ENCODE measurements around the gene GALNT18. TPM values are rescaled to one million over a fixed set of nuclear protein-coding genes. Genes with fewer than 3 reads are reported as not detected.

Gene GALNT18
- total and polyA plus RNA-seq, 2 experiments from 2014 or later: 4.3 to 10.8 TPM

DNA sequence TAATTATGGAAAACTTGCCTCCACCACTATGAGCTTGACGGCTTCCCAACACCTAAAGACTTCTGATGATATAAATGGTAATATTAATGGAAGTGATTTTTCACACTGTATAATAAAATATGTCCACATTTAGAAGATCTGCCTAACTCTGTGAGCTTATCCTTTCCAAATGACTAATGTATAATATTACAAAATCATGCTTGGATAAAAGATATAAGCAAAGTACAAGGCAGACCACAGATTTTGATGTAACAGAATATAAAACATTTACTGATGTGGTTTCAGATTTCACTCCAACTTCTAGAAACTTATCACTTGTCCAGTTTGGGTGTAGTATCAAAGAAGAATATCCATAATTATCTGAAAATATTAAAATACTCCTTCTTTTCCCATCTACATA is 36.9 kb downstream of the GALNT18 start:
- Histone ChIP-seq H3K27ac (ENCODE audit: low read depth) (no peak overlapping the region), H3K79me2 (replicated peaks; ENCODE audit: insufficient read depth) (no peaks in the 10 kb centered on the region), H2AFZ (no peak overlapping the region), H3K4me3 (no peak overlapping the region), H3F3A (replicated peaks; ENCODE audit: low read depth) (no peaks in the 10 kb centered on the region), H3K4me2 (no peak overlapping the region), H3K4me1 (ENCODE audit: insufficient read depth) (peaks cover 19% of the 10 kb centered on the region), H3K9me2 (ENCODE audit: insufficient read depth) (0 out of 2 replicates have a peak, but pooled peaks cover 8% of the 10 kb centered on the region), H3K36me3 (ENCODE audit: insufficient read depth) (no peaks in the 10 kb centered on the region), H3K27me3 (ENCODE audit: insufficient read depth) (no peaks in the 10 kb centered on the region), H4K20me1 (replicated peaks; ENCODE audit: insufficient read depth) (no peaks in the 10 kb centered on the region)
- Mint-ChIP-seq H3K27ac (no peak overlapping the region), H3K36me3 (ENCODE audit: low read depth) (no peaks in the 10 kb centered on the region), H3K4me1 (peaks cover 28% of the 10 kb centered on the region), H3K4me3 (no peak overlapping the region), H3K27me3 (ENCODE audit: insufficient read depth, low read depth, poor library complexity) (peaks cover 1% of the 10 kb centered on the region), H3K9me3 (no peaks in the 10 kb centered on the region)
- no peak for DNase-seq (ENCODE audit: low spot score)
- no peak for ATAC-seq
- TF ChIP-seq, protein P1, sequence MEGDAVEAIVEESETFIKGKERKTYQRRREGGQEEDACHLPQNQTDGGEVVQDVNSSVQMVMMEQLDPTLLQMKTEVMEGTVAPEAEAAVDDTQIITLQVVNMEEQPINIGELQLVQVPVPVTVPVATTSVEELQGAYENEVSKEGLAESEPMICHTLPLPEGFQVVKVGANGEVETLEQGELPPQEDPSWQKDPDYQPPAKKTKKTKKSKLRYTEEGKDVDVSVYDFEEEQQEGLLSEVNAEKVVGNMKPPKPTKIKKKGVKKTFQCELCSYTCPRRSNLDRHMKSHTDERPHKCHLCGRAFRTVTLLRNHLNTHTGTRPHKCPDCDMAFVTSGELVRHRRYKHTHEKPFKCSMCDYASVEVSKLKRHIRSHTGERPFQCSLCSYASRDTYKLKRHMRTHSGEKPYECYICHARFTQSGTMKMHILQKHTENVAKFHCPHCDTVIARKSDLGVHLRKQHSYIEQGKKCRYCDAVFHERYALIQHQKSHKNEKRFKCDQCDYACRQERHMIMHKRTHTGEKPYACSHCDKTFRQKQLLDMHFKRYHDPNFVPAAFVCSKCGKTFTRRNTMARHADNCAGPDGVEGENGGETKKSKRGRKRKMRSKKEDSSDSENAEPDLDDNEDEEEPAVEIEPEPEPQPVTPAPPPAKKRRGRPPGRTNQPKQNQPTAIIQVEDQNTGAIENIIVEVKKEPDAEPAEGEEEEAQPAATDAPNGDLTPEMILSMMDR (conservative IDR thresholded peaks at IDR 0.05; ENCODE audit: low read depth in 2 of 2): no peak
- TF ChIP-seq EZH2phosphoT487 (IDR thresholded peaks at IDR 0.05; ENCODE audit: unreplicated experiment): no peak
- TF ChIP-seq EZH2 (IDR thresholded peaks at IDR 0.05; ENCODE audit: low read depth, unreplicated experiment): no peak
- TF ChIP-seq CREB1 (CRISPR knock-in tag; IDR thresholded peaks at IDR 0.05; ENCODE audit: low read depth): no peak
- no peak for TF ChIP-seq REST (IDR thresholded peaks at IDR 0.05; ENCODE audit: unreplicated experiment)
- no peak for TF ChIP-seq ZNF331 (CRISPR knock-in tag; IDR thresholded peaks at IDR 0.05; ENCODE audit: low read depth)
- no peak for TF ChIP-seq NANOG (IDR thresholded peaks at IDR 0.05; ENCODE audit: borderline replicate concordance)
- TF ChIP-seq ETS1 (IDR thresholded peaks at IDR 0.05): no peak
- no peak for TF ChIP-seq JUNB (IDR thresholded peaks at IDR 0.05; ENCODE audit: unreplicated experiment)
- no peak for TF ChIP-seq POLR2AphosphoS5 (IDR thresholded peaks at IDR 0.05; ENCODE audit: low read depth)
- TF ChIP-seq, protein P2, sequence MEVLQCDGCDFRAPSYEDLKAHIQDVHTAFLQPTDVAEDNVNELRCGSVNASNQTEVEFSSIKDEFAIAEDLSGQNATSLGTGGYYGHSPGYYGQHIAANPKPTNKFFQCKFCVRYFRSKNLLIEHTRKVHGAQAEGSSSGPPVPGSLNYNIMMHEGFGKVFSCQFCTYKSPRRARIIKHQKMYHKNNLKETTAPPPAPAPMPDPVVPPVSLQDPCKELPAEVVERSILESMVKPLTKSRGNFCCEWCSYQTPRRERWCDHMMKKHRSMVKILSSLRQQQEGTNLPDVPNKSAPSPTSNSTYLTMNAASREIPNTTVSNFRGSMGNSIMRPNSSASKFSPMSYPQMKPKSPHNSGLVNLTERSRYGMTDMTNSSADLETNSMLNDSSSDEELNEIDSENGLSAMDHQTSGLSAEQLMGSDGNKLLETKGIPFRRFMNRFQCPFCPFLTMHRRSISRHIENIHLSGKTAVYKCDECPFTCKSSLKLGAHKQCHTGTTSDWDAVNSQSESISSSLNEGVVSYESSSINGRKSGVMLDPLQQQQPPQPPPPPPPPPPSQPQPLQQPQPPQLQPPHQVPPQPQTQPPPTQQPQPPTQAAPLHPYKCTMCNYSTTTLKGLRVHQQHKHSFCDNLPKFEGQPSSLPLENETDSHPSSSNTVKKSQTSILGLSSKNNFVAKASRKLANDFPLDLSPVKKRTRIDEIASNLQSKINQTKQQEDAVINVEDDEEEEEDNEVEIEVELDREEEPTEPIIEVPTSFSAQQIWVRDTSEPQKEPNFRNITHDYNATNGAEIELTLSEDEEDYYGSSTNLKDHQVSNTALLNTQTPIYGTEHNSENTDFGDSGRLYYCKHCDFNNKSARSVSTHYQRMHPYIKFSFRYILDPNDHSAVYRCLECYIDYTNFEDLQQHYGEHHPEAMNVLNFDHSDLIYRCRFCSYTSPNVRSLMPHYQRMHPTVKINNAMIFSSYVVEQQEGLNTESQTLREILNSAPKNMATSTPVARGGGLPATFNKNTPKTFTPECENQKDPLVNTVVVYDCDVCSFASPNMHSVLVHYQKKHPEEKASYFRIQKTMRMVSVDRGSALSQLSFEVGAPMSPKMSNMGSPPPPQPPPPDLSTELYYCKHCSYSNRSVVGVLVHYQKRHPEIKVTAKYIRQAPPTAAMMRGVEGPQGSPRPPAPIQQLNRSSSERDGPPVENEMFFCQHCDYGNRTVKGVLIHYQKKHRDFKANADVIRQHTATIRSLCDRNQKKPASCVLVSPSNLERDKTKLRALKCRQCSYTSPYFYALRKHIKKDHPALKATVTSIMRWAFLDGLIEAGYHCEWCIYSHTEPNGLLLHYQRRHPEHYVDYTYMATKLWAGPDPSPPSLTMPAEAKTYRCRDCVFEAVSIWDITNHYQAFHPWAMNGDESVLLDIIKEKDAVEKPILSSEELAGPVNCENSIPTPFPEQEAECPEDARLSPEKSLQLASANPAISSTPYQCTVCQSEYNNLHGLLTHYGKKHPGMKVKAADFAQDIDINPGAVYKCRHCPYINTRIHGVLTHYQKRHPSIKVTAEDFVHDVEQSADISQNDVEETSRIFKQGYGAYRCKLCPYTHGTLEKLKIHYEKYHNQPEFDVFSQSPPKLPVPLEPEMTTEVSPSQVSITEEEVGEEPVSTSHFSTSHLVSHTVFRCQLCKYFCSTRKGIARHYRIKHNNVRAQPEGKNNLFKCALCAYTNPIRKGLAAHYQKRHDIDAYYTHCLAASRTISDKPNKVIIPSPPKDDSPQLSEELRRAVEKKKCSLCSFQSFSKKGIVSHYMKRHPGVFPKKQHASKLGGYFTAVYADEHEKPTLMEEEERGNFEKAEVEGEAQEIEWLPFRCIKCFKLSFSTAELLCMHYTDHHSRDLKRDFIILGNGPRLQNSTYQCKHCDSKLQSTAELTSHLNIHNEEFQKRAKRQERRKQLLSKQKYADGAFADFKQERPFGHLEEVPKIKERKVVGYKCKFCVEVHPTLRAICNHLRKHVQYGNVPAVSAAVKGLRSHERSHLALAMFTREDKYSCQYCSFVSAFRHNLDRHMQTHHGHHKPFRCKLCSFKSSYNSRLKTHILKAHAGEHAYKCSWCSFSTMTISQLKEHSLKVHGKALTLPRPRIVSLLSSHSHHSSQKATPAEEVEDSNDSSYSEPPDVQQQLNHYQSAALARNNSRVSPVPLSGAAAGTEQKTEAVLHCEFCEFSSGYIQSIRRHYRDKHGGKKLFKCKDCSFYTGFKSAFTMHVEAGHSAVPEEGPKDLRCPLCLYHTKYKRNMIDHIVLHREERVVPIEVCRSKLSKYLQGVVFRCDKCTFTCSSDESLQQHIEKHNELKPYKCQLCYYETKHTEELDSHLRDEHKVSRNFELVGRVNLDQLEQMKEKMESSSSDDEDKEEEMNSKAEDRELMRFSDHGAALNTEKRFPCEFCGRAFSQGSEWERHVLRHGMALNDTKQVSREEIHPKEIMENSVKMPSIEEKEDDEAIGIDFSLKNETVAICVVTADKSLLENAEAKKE (CRISPR knock-in tag; IDR thresholded peaks at IDR 0.05): no peak
- no peak for TF ChIP-seq STAT1 (IDR thresholded peaks at IDR 0.05; ENCODE audit: unreplicated experiment)
- TF ChIP-seq ZNF114 (CRISPR knock-in tag; IDR thresholded peaks at IDR 0.05): no peak
